Astrocyte (in vitro differentiated cells and primary cell): ENCODE measurements around the gene BRMS1L.

ENCODE experiments used
- CTCF ChIP-seq: IDR thresholded peaks from 2 replicates; pipeline ENCODE4 v1.5.1; 2011; ENCODE audit warnings: low read depth, mild to moderate bottlenecking, inconsistent platforms, low read length, moderate library complexity; ENCODE audit not compliant: insufficient read depth
- EZH2 ChIP-seq: IDR thresholded peaks from 2 replicates; pipeline ENCODE4 v1.6.1; 2012; ENCODE audit warnings: mild to moderate bottlenecking, low read length, inconsistent platforms; ENCODE audit not compliant: insufficient read depth

- TF ChIP-seq CTCF = no peak
- TF ChIP-seq EZH2 = no peak
Observed at GRCh38 chr14:35881280-35881679, 55.1 kb downstream of the BRMS1L start.
